ENCODE measurements around the gene TRMT1. TPM values are rescaled to one million over a fixed set of nuclear protein-coding genes. Genes with fewer than 3 reads are reported as not detected.

Gene TRMT1
- total RNA-seq, 1 donor from 2014 or later: 49.9 TPM

- no peak overlapping the region for H3K4me3 ChIP-seq (ENCODE audit: low read depth, low read length)
- no peak for DNase-seq (ENCODE audit: low read depth)
- TF ChIP-seq, protein P1, sequence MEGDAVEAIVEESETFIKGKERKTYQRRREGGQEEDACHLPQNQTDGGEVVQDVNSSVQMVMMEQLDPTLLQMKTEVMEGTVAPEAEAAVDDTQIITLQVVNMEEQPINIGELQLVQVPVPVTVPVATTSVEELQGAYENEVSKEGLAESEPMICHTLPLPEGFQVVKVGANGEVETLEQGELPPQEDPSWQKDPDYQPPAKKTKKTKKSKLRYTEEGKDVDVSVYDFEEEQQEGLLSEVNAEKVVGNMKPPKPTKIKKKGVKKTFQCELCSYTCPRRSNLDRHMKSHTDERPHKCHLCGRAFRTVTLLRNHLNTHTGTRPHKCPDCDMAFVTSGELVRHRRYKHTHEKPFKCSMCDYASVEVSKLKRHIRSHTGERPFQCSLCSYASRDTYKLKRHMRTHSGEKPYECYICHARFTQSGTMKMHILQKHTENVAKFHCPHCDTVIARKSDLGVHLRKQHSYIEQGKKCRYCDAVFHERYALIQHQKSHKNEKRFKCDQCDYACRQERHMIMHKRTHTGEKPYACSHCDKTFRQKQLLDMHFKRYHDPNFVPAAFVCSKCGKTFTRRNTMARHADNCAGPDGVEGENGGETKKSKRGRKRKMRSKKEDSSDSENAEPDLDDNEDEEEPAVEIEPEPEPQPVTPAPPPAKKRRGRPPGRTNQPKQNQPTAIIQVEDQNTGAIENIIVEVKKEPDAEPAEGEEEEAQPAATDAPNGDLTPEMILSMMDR (conservative IDR thresholded peaks at IDR 0.05; ENCODE audit: low read depth, low read length): no peak
Measured at GRCh38 chr19:13099073-13099999, 17.2 kb downstream of the TRMT1 start.

- no peak for DNase-seq (ENCODE audit: low read depth)
- TF ChIP-seq, protein P1 (conservative IDR thresholded peaks at IDR 0.05; ENCODE audit: low read depth, low read length): no peak
- no peak overlapping the region for H3K4me3 ChIP-seq (ENCODE audit: low read depth, low read length)
Measured at GRCh38 chr19:13098277-13099072, 18.1 kb downstream of the TRMT1 start.

- no peak for DNase-seq (ENCODE audit: low read depth)
- no peak overlapping the region for H3K4me3 ChIP-seq (ENCODE audit: low read depth, low read length)
- TF ChIP-seq, protein P1 (conservative IDR thresholded peaks at IDR 0.05; ENCODE audit: low read depth, low read length): no peak
Measured at GRCh38 chr19:13097463-13098258, 18.9 kb downstream of the TRMT1 start.

- DNase-seq (ENCODE audit: low read depth): no peak
- TF ChIP-seq, protein P1 (conservative IDR thresholded peaks at IDR 0.05; ENCODE audit: low read depth, low read length): no peak
- no peak overlapping the region for H3K4me3 ChIP-seq (ENCODE audit: low read depth, low read length)
Measured at GRCh38 chr19:13097033-13097462, 19.5 kb downstream of the TRMT1 start.

- DNase-seq (ENCODE audit: low read depth): no peak
- no peak overlapping the region for H3K4me3 ChIP-seq (ENCODE audit: low read depth, low read length)
- TF ChIP-seq, protein P1 (conservative IDR thresholded peaks at IDR 0.05; ENCODE audit: low read depth, low read length): peak; percentile 28
Measured at GRCh38 chr19:13095934-13096927, 20.3 kb downstream of the TRMT1 start.

Measured in epithelial cell of proximal tubule (primary cell).